ENCODE data around the gene SYNE2.
A peak's percentile ranks its signal among the peaks of the same experiment; 100 is the strongest.

SYNE2 gene

GRCh38 chr14:63910583-63911363 lies 58.0 kb downstream of the SYNE2 start:
- Mint-ChIP-seq H3K4me3 (no peak overlapping the region), H3K27ac (peak overlapping the region; percentile 53), H3K9me3 (no peaks in the 10 kb centered on the region), H3K27me3 (ENCODE audit: low read depth) (no peaks in the 10 kb centered on the region), H3K4me1 (ENCODE audit: low read depth) (peaks cover 35% of the 10 kb centered on the region), H3K36me3 (ENCODE audit: low read depth) (peaks cover 29% of the 10 kb centered on the region)

DNA sequence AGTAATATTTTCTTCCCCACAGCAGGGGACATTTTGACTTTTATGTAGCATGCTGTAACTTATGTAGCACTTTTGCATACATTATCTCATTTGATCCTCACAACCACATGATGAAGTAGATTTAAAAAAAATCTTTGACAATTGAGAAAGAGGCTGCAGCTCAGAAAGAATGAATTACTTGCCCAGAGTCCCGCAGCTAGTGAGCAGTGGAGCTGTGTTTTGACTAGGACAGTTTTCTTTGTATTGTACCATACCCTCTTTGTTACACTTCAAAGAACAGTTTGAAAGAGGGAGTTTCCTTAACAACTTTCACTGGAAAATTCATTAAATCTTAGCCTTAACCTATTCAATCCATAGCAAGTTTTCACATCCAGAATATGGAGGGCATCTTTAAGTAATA lies 58.6 kb downstream of the SYNE2 start:
- H3K27me3 Mint-ChIP-seq (ENCODE audit: low read depth) = no peaks in the 10 kb centered on the region
- no peaks in the 10 kb centered on the region for H3K9me3 Mint-ChIP-seq
- peaks cover 34% of the 10 kb centered on the region for H3K36me3 Mint-ChIP-seq (ENCODE audit: low read depth)
- peaks cover 35% of the 10 kb centered on the region for H3K4me1 Mint-ChIP-seq (ENCODE audit: low read depth)
- H3K4me3 Mint-ChIP-seq = no peak overlapping the region
- no peak overlapping the region for H3K27ac Mint-ChIP-seq

GRCh38 chr14:63912286-63912685 lies 59.5 kb downstream of the SYNE2 start:
- no peaks in the 10 kb centered on the region for H3K9me3 Mint-ChIP-seq
- H3K4me1 Mint-ChIP-seq (ENCODE audit: low read depth) = peaks cover 35% of the 10 kb centered on the region
- no peak overlapping the region for H3K27ac Mint-ChIP-seq
- H3K4me3 Mint-ChIP-seq = no peak overlapping the region
- peaks cover 34% of the 10 kb centered on the region for H3K36me3 Mint-ChIP-seq (ENCODE audit: low read depth)
- H3K27me3 Mint-ChIP-seq (ENCODE audit: low read depth) = no peaks in the 10 kb centered on the region

DNA sequence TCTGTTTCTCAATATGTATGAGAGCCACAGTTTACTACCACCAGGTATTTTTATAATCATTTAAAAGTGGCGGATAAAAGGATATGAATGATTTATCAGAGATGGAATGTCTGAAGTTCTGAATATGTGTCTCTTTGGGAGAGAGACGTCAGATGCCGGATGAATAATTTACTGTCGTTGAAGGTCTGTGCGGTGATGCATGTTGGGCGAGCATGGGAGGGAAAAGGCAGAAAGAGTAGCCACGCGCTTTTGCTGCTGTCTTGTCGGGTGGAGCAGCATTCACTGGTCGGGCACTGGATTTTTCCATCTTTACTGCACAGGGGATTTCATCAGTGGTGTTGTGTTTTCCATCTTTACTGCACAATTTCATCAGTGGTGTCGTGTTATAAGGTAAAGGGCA lies 65.6 kb downstream of the SYNE2 start:
- Mint-ChIP-seq H3K36me3 (ENCODE audit: low read depth) (peaks cover 24% of the 10 kb centered on the region), H3K9me3 (no peaks in the 10 kb centered on the region), H3K27me3 (ENCODE audit: low read depth) (no peaks in the 10 kb centered on the region), H3K27ac (no peak overlapping the region), H3K4me3 (no peak overlapping the region), H3K4me1 (ENCODE audit: low read depth) (peaks cover 11% of the 10 kb centered on the region)

- H3K4me3 Mint-ChIP-seq = no peak overlapping the region
Observed at GRCh38 chr14:63922696-63923421, 70.1 kb downstream of the SYNE2 start.

GRCh38 chr14:63923422-63923752 lies 70.6 kb downstream of the SYNE2 start:
- Mint-ChIP-seq H3K4me1 (ENCODE audit: low read depth) (peaks cover 18% of the 10 kb centered on the region), H3K27me3 (ENCODE audit: low read depth) (no peaks in the 10 kb centered on the region), H3K9me3 (peaks cover 12% of the 10 kb centered on the region), H3K27ac (no peak overlapping the region), H3K36me3 (ENCODE audit: low read depth) (peaks cover 33% of the 10 kb centered on the region), H3K4me3 (no peak overlapping the region)

More at GRCh38 chr14:63922696-63923421, 70.1 kb downstream of the SYNE2 start:
- Mint-ChIP-seq H3K36me3 (ENCODE audit: low read depth) (peaks cover 29% of the 10 kb centered on the region), H3K4me1 (ENCODE audit: low read depth) (peaks cover 15% of the 10 kb centered on the region), H3K9me3 (peaks cover 12% of the 10 kb centered on the region), H3K27ac (no peak overlapping the region), H3K27me3 (ENCODE audit: low read depth) (no peaks in the 10 kb centered on the region)

DNA sequence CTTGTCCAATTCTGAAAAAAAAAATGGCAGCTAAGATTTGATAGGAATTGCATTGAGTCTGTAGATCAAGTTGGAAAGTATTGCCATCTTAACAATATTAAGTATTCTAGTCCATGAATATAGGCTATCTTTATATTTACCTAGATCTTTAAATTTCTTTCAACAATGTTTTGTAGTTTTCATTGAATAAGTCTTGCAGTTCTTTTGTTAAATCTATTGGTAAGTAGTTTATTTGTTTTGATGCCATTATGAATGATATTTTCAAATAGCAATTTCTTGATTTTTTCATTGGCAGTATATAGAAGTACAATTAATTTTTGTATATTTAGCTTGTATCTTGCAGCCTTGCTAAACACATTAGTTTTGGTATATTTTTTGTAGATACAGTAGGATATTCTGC lies 71.6 kb downstream of the SYNE2 start:
- Mint-ChIP-seq H3K27ac (no peak overlapping the region), H3K36me3 (ENCODE audit: low read depth) (peaks cover 34% of the 10 kb centered on the region), H3K4me1 (ENCODE audit: low read depth) (peaks cover 18% of the 10 kb centered on the region), H3K9me3 (peaks cover 12% of the 10 kb centered on the region), H3K27me3 (ENCODE audit: low read depth) (no peaks in the 10 kb centered on the region), H3K4me3 (no peak overlapping the region)

GRCh38 chr14:63926641-63927040 lies 73.8 kb downstream of the SYNE2 start:
- Mint-ChIP-seq H3K9me3 (peaks cover 12% of the 10 kb centered on the region), H3K4me1 (ENCODE audit: low read depth) (peaks cover 18% of the 10 kb centered on the region), H3K27ac (peak overlapping the region; percentile 80)

DNA sequence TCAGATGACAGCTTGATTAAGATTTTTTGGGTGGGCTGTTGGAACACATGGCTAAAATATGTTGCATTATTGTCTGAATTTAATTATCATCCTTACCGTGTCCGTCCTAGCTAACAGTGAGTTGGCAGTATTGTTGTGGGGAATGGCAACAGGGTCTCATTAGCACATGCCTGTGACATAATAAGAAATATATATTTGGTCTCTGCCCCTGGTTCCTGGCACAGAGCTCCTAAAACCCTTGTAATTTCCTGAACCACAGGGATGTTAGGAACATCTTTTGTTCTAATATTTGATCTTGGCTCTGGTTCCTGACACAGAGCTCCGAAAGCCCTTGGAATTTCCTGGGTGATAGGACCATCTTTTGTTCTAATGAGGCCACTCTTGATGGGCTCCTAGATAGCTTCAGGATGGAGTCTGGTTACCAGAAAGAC lies 76.0 kb downstream of the SYNE2 start:
- Mint-ChIP-seq H3K36me3 (ENCODE audit: low read depth) (peaks cover 38% of the 10 kb centered on the region), H3K27ac (no peak overlapping the region)

More at GRCh38 chr14:63926641-63927040, 73.8 kb downstream of the SYNE2 start:
- Mint-ChIP-seq H3K4me3 (no peak overlapping the region), H3K27me3 (ENCODE audit: low read depth) (no peaks in the 10 kb centered on the region), H3K36me3 (ENCODE audit: low read depth) (peaks cover 43% of the 10 kb centered on the region)

GRCh38 chr14:63933110-63933509 lies 80.3 kb downstream of the SYNE2 start:
- H3K9me3 Mint-ChIP-seq = no peaks in the 10 kb centered on the region
- H3K4me1 Mint-ChIP-seq (ENCODE audit: low read depth) = peaks cover 23% of the 10 kb centered on the region
- peak overlapping the region; percentile 45 for H3K4me3 Mint-ChIP-seq
- peak overlapping the region; percentile 21 for H3K27ac Mint-ChIP-seq
- H3K36me3 Mint-ChIP-seq (ENCODE audit: low read depth) = peaks cover 20% of the 10 kb centered on the region
- H3K27me3 Mint-ChIP-seq (ENCODE audit: low read depth) = no peaks in the 10 kb centered on the region

More for the DNA sequence above, 76.0 kb downstream of the SYNE2 start:
- H3K9me3 Mint-ChIP-seq = peaks cover 12% of the 10 kb centered on the region
- peaks cover 21% of the 10 kb centered on the region for H3K4me1 Mint-ChIP-seq (ENCODE audit: low read depth)
- H3K27me3 Mint-ChIP-seq (ENCODE audit: low read depth) = no peaks in the 10 kb centered on the region
- no peak overlapping the region for H3K4me3 Mint-ChIP-seq

- Mint-ChIP-seq H3K4me3 (no peak overlapping the region), H3K27me3 (ENCODE audit: low read depth) (no peaks in the 10 kb centered on the region), H3K36me3 (ENCODE audit: low read depth) (peaks cover 15% of the 10 kb centered on the region), H3K9me3 (no peaks in the 10 kb centered on the region), H3K4me1 (ENCODE audit: low read depth) (peaks cover 22% of the 10 kb centered on the region), H3K27ac (no peak overlapping the region)
Observed at GRCh38 chr14:63933711-63934110, 80.9 kb downstream of the SYNE2 start.

- no peaks in the 10 kb centered on the region for H3K9me3 Mint-ChIP-seq
- H3K4me3 Mint-ChIP-seq = no peak overlapping the region
- H3K36me3 Mint-ChIP-seq (ENCODE audit: low read depth) = peaks cover 19% of the 10 kb centered on the region
- peaks cover 34% of the 10 kb centered on the region for H3K4me1 Mint-ChIP-seq (ENCODE audit: low read depth)
- H3K27me3 Mint-ChIP-seq (ENCODE audit: low read depth) = no peaks in the 10 kb centered on the region
- H3K27ac Mint-ChIP-seq = no peak overlapping the region
Observed at GRCh38 chr14:63938198-63939005, 85.6 kb downstream of the SYNE2 start.

DNA sequence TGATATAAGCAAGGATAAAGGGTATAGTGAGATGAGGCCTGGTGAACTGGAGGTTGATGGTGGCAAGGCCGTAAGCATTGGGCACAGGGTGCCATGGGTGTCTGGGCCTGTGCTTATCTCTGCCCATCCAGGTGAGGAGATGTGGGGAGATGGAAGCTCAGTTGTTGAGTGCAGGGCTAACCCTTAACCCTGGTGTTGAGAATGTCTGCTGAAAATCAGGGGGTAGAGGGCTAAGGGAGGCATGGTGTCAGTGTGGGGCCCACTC lies 86.1 kb downstream of the SYNE2 start:
- Mint-ChIP-seq H3K4me1 (ENCODE audit: low read depth) (peaks cover 30% of the 10 kb centered on the region), H3K4me3 (no peak overlapping the region), H3K27ac (no peak overlapping the region), H3K27me3 (ENCODE audit: low read depth) (no peaks in the 10 kb centered on the region), H3K36me3 (ENCODE audit: low read depth) (peaks cover 20% of the 10 kb centered on the region), H3K9me3 (no peaks in the 10 kb centered on the region)

- Mint-ChIP-seq H3K4me1 (ENCODE audit: low read depth) (peaks cover 21% of the 10 kb centered on the region), H3K4me3 (peak overlapping the region; percentile 49), H3K27ac (peak overlapping the region; percentile 83), H3K36me3 (ENCODE audit: low read depth) (peaks cover 20% of the 10 kb centered on the region), H3K9me3 (no peaks in the 10 kb centered on the region), H3K27me3 (ENCODE audit: low read depth) (no peaks in the 10 kb centered on the region)
Observed at GRCh38 chr14:63940387-63940786, 87.6 kb downstream of the SYNE2 start.
